Activated CD4-positive, alpha-beta T cell treated with anti-CD3 and anti-CD28 coated beads for 1 hour (primary cell): ENCODE results near the gene USP36.
A peak's percentile ranks its signal among the peaks of the same experiment; 100 is the strongest.

Source experiments
- DNase-seq: peaks from one replicate; pipeline ENCODE4 v3.0.0-alpha.2; 2020

Gene USP36

GRCh38 chr17:78836420-78837021, 4.1 kb downstream of the USP36 start:
- no peak for DNase-seq

DNA sequence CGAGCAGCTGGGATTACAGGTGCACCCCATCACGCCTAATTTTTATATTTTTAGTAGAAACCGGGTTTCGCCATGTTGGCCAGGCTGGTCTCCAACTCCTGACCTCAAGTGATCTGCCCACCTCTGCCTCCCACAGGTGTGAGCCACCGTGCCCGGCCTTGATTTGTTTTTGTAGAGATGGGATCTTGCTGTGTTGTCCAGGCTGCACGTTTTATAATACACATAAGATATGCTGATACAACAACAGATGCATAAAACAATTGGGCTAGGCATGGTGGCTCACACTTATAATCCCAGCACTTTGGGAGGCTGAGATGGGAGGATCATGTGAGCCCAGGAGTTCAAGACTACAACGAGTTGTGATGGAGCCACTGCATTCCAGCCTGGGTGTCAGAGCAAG, 6.0 kb downstream of the USP36 start:
- DNase-seq = no peak

DNA sequence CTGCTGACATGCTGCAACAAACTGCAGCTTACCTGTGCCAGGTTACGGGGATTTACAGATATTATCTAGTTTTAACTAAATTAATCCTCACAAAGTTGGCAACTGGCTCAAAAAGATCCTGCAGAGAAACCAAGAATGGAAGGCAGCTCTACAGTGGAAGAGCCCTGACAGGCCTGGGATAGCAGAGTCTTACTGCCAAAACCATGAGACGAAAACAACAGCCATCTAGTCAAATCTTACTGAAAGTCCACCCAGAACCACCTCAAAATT, 8.1 kb downstream of the USP36 start:
- DNase-seq = no peak

DNA sequence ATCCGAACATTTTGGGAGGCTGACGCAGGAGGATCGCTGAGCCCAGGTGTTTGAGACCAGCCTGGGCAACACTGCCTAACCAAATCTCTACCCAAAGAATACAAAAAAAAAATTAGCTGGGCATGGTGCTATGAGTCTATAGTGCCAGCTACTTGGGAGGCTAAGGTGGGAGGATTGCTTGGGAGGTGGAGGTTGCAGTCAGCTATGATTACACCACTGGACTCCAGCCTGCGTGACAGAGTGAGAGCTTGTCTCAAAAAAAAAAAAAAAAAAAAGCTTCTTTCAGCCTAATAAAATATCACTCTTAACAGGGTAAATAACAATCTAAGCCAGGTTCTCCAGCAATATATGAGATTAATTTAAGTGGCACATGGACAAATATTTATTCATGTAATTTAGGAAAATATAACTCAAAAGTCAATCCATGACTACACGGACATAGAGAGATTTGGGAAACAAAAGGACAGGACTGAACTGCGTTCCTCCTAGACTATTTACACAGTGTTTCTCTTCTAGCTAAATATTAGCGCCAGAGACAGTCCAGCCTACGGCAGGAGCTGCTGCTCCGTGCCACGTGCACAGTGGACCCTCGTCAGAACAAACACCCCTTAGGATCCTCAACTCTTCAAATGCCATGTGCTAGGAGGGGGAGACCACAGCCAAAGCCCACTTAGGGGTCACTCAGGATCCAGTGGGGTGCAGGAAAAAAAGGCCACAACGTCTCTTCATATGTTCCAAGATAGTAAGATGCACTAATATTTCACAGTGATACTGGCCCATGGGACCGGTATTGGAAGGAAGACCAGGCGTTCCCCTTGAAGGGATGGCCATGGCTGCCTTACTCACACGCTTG, 8.7 kb downstream of the USP36 start:
- no peak for DNase-seq

DNA sequence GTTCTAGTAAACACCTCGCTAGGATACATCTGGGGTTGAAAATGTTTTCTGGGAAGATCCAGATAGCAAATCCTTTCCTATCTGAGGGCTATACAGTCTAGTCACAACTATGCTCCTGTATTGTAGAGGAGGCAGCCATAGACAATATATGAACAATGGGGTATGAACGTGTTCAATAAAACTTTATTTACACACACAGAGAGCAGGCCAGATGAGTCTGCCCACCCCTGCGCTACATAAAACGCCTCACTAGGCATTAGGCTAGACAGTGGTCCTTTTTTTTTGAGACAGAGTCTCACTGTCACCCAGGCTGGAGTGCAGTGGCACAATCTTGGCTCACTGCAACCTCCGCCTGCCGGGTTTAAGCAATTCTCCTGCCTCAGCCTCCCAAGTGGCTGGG, 11.1 kb downstream of the USP36 start:
- no peak for DNase-seq

GRCh38 chr17:78828470-78829185, 12.0 kb downstream of the USP36 start:
- DNase-seq = no peak

GRCh38 chr17:78826836-78827509, 13.6 kb downstream of the USP36 start:
- no peak for DNase-seq

DNA sequence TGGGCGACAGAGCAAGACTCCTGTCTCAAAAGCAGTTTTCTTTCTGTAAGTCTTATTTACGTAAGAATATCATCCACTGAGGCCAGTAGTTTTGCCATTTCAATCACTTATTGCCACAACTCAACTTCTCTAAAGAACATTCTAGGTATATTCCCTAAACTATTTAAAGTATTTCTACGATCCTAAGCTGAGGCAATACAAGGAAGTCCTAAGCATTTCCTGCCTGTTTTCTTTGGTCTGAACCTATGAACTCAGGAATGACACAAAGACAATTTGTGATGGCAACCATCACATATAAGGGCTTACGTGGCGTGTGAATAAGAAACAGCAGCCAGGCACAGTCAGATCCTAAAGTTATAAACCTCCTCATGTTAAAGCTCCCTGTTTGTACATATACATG, 14.2 kb downstream of the USP36 start:
- no peak for DNase-seq

DNA sequence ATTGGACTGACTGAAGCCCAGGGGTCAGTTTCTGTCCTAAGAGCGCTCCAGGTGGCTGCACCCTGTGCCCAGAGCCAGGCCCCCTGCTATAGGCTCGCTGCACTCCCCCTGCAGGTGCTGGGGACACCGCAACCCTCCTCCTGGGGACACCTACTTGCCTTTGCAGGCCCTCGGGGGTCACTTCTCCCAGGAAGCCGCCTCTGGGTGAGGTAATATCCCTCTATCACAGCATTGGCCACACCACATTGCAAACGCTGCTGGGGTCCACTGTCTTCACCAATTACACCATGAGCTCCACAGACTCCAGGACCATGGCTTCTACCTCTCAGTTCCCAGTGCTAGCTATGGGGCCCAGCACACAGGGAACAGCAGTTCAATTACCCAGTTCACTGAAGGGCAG, 14.9 kb downstream of the USP36 start:
- no peak for DNase-seq

GRCh38 chr17:78824240-78824639, 16.4 kb downstream of the USP36 start:
- no peak for DNase-seq

GRCh38 chr17:78823282-78824046, 17.1 kb downstream of the USP36 start:
- DNase-seq = no peak

GRCh38 chr17:78822552-78822951, 18.1 kb downstream of the USP36 start:
- DNase-seq = no peak

- no peak for DNase-seq
Observed at GRCh38 chr17:78821961-78822360, 18.7 kb downstream of the USP36 start.

DNA sequence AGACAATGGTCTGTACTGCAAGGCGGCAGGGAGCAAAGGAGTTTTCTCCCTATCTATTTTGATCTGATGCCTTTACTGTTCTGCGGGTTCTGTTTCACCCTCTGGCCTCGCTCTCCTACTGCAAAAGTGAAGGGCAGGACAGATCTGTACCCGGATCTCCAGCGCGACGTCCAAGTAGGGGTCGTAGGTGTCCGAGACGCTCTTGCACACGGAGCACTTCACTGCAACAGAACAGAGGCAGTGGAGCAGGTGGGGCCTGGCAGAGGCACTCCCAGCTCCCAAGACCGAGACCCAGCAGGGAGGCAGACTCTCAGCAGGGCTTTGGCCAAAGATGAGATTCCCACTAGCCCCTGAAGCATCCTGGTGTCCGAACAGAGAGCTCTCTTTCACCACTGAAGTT, 19.8 kb downstream of the USP36 start:
- DNase-seq = no peak

DNA sequence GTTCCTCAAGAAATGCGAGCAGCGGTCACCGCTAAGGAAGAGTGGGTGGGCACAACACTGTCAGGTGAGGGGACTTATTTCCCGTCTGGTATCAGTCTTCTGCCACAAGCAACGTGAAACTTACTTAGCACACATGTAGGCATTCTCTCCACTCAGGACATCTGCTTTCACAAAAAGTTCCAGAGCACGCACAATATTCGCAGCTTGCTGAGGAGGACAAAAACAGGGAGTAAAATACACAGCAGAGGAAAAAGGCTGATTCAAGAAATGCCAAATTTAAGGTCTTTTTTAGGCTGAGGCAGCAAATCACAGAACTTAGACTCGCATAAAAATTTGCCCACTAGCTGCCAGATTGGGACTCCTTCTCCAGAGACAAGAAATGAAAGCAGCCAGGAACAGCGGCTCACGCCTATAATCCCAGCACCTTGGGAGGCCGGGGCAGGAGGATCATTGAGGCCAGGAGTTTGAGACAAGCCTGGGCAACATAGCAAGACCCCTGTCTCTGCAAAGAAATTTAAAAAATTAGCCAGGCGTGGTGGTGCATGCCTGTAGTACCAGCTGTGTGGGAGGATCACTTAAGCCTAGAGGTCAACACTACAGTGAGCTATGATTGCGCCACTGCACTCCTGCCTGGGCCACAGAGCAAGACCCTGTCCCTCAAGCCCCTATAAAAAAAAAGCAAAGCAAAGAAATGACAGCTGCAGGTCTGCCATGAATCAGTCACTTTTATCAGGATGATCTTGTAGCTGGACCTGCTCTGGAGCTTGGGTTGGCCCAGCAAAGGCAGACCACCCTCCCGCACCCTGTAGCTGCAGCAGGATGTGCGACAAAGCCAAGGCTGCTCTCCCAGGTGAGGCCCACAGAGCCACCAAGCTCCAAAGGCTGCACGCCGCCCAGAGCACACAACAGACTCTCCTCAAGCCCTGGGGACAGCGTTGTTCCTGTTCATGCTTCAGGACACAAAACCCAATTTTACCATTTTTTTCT, 20.5 kb downstream of the USP36 start:
- no peak for DNase-seq

GRCh38 chr17:78819402-78819801, 21.2 kb downstream of the USP36 start:
- no peak for DNase-seq

DNA sequence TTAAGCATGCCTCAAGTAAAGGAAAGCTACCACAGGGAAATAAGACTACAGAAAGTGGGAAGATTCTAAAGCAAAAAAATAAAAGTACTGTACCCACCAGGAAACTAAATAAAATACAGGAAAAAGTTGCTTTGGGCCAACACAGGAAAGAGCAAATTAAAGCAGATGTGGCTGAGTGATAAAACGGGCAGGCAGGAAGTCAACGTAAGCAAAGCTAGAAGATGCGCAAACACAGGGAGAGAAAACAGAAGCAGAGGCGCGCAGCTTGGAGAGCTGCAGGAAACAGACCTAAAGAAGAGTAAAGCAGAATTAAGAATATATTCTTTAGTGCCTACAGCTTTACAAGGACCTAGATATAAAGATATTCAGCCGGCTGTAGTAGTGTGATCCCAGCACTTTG, 21.7 kb downstream of the USP36 start:
- peak; percentile 37 for DNase-seq

DNA sequence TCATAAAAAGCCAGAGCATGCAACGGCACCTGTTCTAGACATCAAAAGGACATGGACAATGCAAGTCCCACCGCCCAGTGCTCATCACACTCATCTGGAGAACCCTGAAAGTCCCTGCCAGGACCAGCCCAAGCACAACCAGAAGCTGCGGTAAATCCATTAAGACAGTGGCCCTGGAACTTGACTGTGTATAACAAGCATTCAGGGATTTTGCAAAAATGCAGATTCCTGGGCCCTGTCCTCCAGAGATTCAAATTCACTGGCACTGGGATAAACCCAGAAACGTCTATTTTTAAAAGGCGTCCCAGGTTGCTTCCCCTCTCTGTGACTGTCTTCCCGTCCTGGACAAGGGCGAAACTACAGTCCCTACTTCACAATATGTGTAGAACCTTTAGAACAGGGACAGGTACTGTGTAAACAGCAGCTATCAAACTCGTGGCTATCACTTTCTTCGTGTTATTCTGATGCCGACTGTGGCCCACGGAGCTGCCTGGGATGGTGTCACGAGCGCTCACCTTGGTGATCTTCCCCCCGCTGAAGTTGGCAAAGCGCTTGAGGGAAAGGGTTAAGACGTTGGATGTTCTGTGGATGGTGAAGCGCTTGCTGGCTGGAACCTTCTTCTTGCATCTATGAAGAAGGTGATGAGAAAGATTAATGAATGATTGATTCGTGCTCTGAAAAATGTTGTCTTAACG, 22.3 kb downstream of the USP36 start:
- no peak for DNase-seq

DNA sequence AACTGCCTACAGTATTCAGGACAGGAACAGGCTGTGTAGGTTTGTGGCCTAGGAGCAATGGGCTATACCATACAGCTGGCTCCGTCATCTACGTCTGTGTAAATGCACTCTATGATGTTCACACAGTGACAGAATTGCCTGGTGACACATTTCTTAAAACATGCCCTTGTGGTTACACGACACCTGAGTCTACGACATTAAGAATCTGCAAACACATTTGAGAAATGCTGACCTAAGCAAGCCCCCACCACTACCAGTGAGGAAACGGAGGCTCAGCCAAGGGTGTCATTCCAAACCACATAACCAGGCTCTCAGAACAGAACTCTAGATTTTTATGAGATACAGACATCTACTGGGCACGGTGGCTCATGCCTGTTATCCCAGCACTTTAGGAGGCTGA, 23.5 kb downstream of the USP36 start:
- peak; percentile 37 for DNase-seq

GRCh38 chr17:78815696-78816095, 24.9 kb downstream of the USP36 start:
- DNase-seq = no peak

- no peak for DNase-seq
Observed at GRCh38 chr17:78812855-78813254, 27.8 kb downstream of the USP36 start.
